SU-DHL-6 (cell line): Measurements from ENCODE around the gene EFNA5.

ENCODE experiments used
- EZH2phosphoT487 ChIP-seq: fragments of 200-600 bp; sonication (generic), shearing (Covaris generic); conservative IDR thresholded peaks from 2 replicates; pipeline ENCODE4 v1.6.1; 2018; ENCODE audit warnings: mild to moderate bottlenecking, antibody characterized with exemption, low read length, moderate library complexity, mixed read lengths
- TF ChIP-seq, protein P1 (sequence below): fragments of 200-600 bp; sonication (generic); IDR thresholded peaks from one replicate; pipeline ENCODE4 v1.5.1; 2017; ENCODE audit warnings: antibody characterized with exemption, mild to moderate bottlenecking, low read length, moderate library complexity; ENCODE audit not compliant: insufficient read depth, poor library complexity, severe bottlenecking

DNA sequence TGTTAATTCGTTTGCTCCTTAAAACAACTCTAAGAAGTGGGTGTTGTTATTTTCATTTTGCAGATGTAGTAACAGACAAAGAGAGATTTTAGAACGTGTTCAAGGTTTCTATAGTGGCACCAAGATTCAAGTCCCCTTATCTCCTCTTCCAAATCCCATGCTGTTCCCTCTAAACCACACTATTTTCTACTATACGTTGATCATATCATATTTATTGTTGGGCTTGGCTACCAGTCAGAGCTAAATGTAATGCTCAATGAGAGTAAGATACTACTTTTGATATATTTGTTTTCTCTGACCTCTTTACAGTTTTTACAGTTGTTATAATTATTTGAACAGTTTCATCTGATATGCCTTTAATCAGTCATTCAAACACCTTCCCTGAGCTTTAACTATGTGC is 212.9 kb downstream of the EFNA5 start:
- TF ChIP-seq, protein P1, sequence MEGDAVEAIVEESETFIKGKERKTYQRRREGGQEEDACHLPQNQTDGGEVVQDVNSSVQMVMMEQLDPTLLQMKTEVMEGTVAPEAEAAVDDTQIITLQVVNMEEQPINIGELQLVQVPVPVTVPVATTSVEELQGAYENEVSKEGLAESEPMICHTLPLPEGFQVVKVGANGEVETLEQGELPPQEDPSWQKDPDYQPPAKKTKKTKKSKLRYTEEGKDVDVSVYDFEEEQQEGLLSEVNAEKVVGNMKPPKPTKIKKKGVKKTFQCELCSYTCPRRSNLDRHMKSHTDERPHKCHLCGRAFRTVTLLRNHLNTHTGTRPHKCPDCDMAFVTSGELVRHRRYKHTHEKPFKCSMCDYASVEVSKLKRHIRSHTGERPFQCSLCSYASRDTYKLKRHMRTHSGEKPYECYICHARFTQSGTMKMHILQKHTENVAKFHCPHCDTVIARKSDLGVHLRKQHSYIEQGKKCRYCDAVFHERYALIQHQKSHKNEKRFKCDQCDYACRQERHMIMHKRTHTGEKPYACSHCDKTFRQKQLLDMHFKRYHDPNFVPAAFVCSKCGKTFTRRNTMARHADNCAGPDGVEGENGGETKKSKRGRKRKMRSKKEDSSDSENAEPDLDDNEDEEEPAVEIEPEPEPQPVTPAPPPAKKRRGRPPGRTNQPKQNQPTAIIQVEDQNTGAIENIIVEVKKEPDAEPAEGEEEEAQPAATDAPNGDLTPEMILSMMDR, result no peak
- TF ChIP-seq EZH2phosphoT487, result no peak
